ENCODE data around the gene PPP2R2B. TPM values are rescaled to one million over a fixed set of nuclear protein-coding genes. Genes with fewer than 3 reads are reported as not detected.

PPP2R2B gene
- total and polyA plus RNA-seq, 2 experiments from 2014 or later, result 14.4 to 21.1 TPM

GRCh38 chr5:146683861-146684260 lies 194.7 kb downstream of the PPP2R2B start:
- H3K36me3 ChIP-seq, result no peaks in the 10 kb centered on the region
- H3K4me3 ChIP-seq, result no peak overlapping the region
- no peaks in the 10 kb centered on the region for H3K9me3 ChIP-seq (ENCODE audit: low read depth)
- H3K27ac ChIP-seq, result no peak overlapping the region
- DNase-seq (ENCODE audit: low read depth in 1 of 2, low spot score in 1 of 2), result no peak
- H3K27me3 ChIP-seq, result no peaks in the 10 kb centered on the region
- H3K4me1 ChIP-seq (ENCODE audit: low read depth), result peaks cover 11% of the 10 kb centered on the region
- TF ChIP-seq CTCF (IDR thresholded peaks at IDR 0.05; ENCODE audit: low read depth, low read length), result no peak

GRCh38 chr5:146682899-146683532 lies 195.5 kb downstream of the PPP2R2B start:
- no peak for DNase-seq (ENCODE audit: low read depth in 1 of 2, low spot score in 1 of 2)
- Histone ChIP-seq H3K27me3 (no peaks in the 10 kb centered on the region), H3K36me3 (no peaks in the 10 kb centered on the region), H3K27ac (no peak overlapping the region), H3K4me1 (ENCODE audit: low read depth) (peaks cover 2% of the 10 kb centered on the region), H3K4me3 (no peak overlapping the region), H3K9me3 (ENCODE audit: low read depth) (no peaks in the 10 kb centered on the region)
- TF ChIP-seq CTCF (IDR thresholded peaks at IDR 0.05; ENCODE audit: low read depth, low read length), result no peak

- Histone ChIP-seq H3K27ac (no peak overlapping the region), H3K27me3 (no peaks in the 10 kb centered on the region), H3K9me3 (ENCODE audit: low read depth) (no peaks in the 10 kb centered on the region), H3K4me3 (no peak overlapping the region), H3K4me1 (ENCODE audit: low read depth) (no peaks in the 10 kb centered on the region), H3K36me3 (no peaks in the 10 kb centered on the region)
- no peak for DNase-seq (ENCODE audit: low read depth in 1 of 2, low spot score in 1 of 2)
- TF ChIP-seq CTCF (IDR thresholded peaks at IDR 0.05; ENCODE audit: low read depth, low read length), result no peak
Observed at GRCh38 chr5:146681585-146682105, 196.9 kb downstream of the PPP2R2B start.

GRCh38 chr5:146680846-146681584 lies 197.5 kb downstream of the PPP2R2B start:
- Histone ChIP-seq H3K27me3 (no peaks in the 10 kb centered on the region), H3K4me3 (no peak overlapping the region), H3K27ac (no peak overlapping the region), H3K36me3 (no peaks in the 10 kb centered on the region), H3K9me3 (ENCODE audit: low read depth) (no peaks in the 10 kb centered on the region), H3K4me1 (ENCODE audit: low read depth) (no peaks in the 10 kb centered on the region)
- DNase-seq (ENCODE audit: low read depth in 1 of 2, low spot score in 1 of 2), result no peak
- no peak for TF ChIP-seq CTCF (IDR thresholded peaks at IDR 0.05; ENCODE audit: low read depth, low read length)

- H3K36me3 ChIP-seq, result no peaks in the 10 kb centered on the region
- no peaks in the 10 kb centered on the region for H3K9me3 ChIP-seq (ENCODE audit: low read depth)
- peaks cover 10% of the 10 kb centered on the region for H3K4me1 ChIP-seq (ENCODE audit: low read depth)
- TF ChIP-seq CTCF (IDR thresholded peaks at IDR 0.05; ENCODE audit: low read depth, low read length), result no peak
- no peaks in the 10 kb centered on the region for H3K27me3 ChIP-seq
- no peak overlapping the region for H3K27ac ChIP-seq
- no peak for DNase-seq (ENCODE audit: low read depth in 1 of 2, low spot score in 1 of 2)
- H3K4me3 ChIP-seq, result no peak overlapping the region
Observed at GRCh38 chr5:146675636-146676035, 202.9 kb downstream of the PPP2R2B start.

Data from cardiac muscle cell (in vitro differentiated cells and primary cell).